AG10803 (cell line): ENCODE results near the gene CD63.

Source experiments
- DNase-seq: peaks from one replicate; pipeline ENCODE4 v3.0.0; 2010; ENCODE audit warnings: low read depth
- H3K4me3 ChIP-seq: 2 replicates; pipeline ENCODE4 v1.5.1; 2011; ENCODE audit warnings: mild to moderate bottlenecking, low read length, control low read depth
- CTCF ChIP-seq: conservative IDR thresholded peaks from 2 replicates; pipeline ENCODE4 v1.5.1; 2011; ENCODE audit warnings: mild to moderate bottlenecking, low read length, control low read depth, inconsistent platforms

The CD63 gene

DNA sequence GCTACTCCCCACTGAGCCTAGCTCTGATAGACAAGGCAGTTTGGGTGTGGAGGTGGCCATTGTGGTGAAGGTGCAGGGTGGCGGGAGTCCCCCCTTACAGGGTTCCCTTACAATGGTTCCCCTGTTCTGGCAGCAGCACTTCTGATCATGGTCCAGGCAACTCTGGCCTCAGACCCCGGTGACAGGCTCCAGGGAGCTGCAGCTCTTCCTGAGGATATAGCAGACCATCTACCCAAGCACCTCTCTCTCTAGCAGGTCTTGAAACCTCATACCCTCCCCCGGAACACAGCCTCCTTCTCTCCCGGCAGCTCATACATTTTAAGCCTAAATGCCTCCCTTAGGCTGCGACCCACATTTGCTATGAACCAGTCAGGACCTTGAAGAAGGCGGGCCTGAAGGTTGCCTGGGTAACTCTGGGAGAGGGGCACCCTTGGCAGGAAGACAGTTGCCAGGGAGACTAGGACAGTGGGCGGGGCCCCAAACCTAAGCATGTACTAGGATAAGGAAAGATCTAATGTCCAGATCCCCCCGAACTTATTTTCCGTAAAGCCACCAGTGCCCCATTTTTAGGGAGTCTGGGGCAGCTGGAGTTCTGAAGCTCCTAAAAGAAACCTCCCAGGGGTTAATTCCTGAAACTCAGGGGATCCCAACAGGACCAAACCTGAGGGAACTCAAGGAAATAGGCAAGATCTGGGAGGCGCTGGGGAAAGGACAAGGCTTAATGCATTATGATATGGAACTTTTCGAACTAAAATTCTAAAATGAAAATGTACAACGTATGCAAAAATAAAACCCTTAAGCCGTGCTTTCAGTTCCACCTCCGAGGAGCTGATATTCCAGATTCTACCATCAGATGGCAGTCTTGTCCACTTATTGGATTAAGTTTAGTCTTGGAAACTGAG, 9.6 kb upstream of the CD63 start:
- H3K4me3 ChIP-seq, result peak overlapping the region; percentile 79
- peak; percentile 71 for DNase-seq
- TF ChIP-seq CTCF, result peak; percentile 89

DNA sequence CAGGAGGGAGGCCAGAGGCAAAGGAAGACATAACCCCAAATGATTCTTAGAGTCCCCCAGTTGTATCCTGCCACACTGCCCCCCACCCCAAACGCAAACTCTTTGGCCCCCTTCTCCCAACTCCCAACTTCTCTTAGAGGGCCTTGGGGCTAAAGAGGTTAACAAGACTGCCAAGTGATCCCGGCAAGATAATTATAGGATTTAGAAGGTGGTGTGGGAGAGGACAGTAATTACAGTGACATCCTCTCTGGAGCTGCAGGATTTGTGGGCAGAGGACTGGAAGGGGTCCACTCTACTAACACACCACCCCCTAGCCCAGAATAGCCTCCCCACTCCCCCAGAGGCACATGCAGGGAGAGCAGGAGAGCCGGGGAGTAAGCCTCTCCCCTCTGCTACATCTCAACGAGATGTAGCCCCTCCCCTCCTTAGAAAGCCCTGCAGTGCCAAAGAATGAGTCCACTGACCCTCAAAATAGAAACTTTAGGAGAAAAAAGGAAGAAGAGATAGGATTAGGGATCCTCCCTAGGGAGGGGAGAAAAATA, 8.8 kb upstream of the CD63 start:
- DNase-seq, result no peak
- H3K4me3 ChIP-seq, result peak overlapping the region; percentile 79; the same call in 1 of the 2 replicates
- TF ChIP-seq CTCF, result no peak; the same call in 1 of the 2 replicates

DNA sequence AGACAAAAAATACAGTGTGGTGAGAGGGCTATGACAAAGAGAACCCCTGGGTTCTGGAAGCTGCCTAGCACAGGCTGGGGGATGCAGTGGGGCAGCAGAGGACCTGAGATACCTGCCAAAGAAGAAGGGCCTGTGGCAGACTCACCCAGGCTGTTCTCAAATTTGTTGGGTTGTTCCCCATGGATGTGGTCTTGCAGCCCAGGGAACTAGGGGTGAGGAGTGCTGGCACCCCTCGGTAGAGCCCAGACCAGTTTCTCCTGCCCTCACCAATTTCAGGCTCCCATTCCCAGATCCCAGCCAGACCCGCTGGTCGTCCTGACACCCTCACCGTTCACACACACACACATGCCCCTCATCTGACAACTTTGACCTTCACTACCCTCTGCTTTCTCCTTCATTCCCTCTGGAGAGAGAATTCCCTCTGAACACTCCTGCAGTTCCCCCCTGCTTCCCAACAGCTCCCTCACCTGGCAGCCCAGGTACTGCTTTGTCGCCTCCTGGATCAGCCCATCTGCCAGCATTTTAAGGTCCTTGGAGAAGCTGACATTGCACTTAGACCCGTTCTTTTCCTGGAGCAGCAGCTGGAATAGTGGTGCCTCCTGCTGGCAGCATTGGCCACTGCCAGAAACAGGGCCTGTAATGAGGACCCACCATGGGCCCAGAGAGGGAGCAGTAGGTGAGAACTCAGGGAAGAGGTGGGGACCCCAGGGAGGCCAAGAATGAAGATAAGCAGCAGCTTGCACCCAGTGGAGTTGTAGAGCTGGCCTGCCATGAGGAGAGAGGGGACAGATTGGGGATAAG, 8.2 kb upstream of the CD63 start:
- peak; percentile 61 for DNase-seq
- TF ChIP-seq CTCF, result peak; percentile 82
- no peak overlapping the region for H3K4me3 ChIP-seq

- DNase-seq, result no peak
- TF ChIP-seq CTCF, result no peak
- H3K4me3 ChIP-seq, result no peak overlapping the region
These were observed 7.3 kb upstream of the CD63 start for GRCh38 chr12:55736076-55736475.

- no peak for TF ChIP-seq CTCF
- H3K4me3 ChIP-seq, result no peak overlapping the region
- DNase-seq, result no peak
These were observed 5.8 kb upstream of the CD63 start for GRCh38 chr12:55734595-55734994.

- H3K4me3 ChIP-seq, result no peak overlapping the region
- DNase-seq, result no peak
- TF ChIP-seq CTCF, result no peak
These were observed 5.0 kb upstream of the CD63 start for GRCh38 chr12:55733858-55734257.
